HUES48 (cell line): ENCODE results near the gene PHACTR3.

Experiments used
- H3K27ac ChIP-seq: one replicate; pipeline ENCODE4 v1.7.0; 2013; ENCODE audit warnings: low read depth, low read length, inconsistent platforms
- H3K27me3 ChIP-seq: 2 replicates; pipeline ENCODE4 v1.6.1; 2013; ENCODE audit warnings: mild to moderate bottlenecking, low read length; ENCODE audit not compliant: control insufficient read depth, insufficient read depth
- H3K36me3 ChIP-seq: 2 replicates; pipeline ENCODE4 v1.6.1; 2013; ENCODE audit warnings: low read length; ENCODE audit not compliant: control insufficient read depth, insufficient read depth
- H3K4me1 ChIP-seq: 2 replicates; pipeline ENCODE4 v1.6.1; 2013; ENCODE audit warnings: mild to moderate bottlenecking, low read length; ENCODE audit not compliant: control insufficient read depth, insufficient read depth
- H3K4me3 ChIP-seq: 2 replicates; pipeline ENCODE4 v1.5.1; 2013; ENCODE audit warnings: mild to moderate bottlenecking, low read depth, low read length
- H3K9ac ChIP-seq: 2 replicates; pipeline ENCODE4 v1.6.1; 2013; ENCODE audit warnings: mild to moderate bottlenecking, low read depth, low read length, moderate library complexity
- H3K9me3 ChIP-seq: 2 replicates; pipeline ENCODE4 v1.6.1; 2013; ENCODE audit warnings: low read length; ENCODE audit not compliant: control insufficient read depth, insufficient read depth

The PHACTR3 gene

GRCh38 chr20:59656417-59656816, 52.1 kb downstream of the PHACTR3 start:
- Histone ChIP-seq H3K27ac (no peak overlapping the region), H3K9ac (no peak overlapping the region), H3K9me3 (peaks cover 62% of the 10 kb centered on the region), H3K36me3 (no peaks in the 10 kb centered on the region), H3K4me1 (no peaks in the 10 kb centered on the region), H3K4me3 (no peak overlapping the region), H3K27me3 (no peaks in the 10 kb centered on the region)

DNA sequence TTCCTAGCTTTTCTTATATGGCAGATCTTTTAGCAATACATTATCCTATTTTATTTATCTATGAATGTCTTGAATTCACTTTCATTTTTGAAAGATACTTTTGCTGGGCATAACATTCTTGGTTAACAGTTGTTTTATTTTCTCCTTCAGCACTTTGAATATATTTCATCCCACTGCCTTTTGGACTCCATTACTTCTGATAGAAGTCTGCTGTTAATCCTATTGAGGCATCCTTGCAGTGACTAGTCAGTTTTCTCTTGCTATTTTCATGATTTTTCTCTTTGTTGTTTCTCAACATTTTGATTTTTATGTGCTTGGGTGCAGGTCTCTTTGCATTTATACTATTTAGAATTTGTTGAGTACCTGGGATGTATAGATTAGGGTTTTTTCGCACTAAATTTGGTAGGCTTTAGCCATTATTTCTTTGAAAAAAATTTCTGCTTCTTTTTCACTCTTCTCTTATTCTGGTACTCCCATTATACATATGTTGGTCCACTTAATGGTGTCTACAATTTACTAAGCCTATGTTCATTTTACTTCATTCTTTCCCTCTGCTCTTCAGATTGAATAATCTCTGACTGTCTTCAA, 53.2 kb downstream of the PHACTR3 start:
- H3K9ac ChIP-seq: no peak overlapping the region
- H3K27me3 ChIP-seq: no peaks in the 10 kb centered on the region
- H3K36me3 ChIP-seq: no peaks in the 10 kb centered on the region
- H3K9me3 ChIP-seq: peaks cover 57% of the 10 kb centered on the region
- no peaks in the 10 kb centered on the region for H3K4me1 ChIP-seq
- H3K27ac ChIP-seq: no peak overlapping the region
- H3K4me3 ChIP-seq: no peak overlapping the region

DNA sequence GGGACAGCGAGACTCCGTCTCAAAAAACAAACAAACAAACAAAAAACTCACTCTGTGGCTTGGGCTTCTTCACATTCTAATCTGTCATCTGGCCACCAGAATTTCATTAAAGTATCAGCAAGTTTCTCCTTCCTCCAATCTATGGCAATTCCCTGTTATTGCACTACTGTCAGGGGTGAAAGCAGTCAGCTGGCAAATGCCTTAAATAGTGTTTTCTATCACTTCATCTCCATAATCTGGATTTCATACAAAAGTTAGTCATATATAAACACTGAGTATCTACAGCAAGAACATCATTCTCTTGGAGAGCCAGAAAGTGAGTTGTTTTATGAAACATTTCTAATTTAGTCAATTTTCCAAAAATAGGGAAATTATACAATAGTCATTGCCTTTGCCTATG, 56.1 kb downstream of the PHACTR3 start:
- no peak overlapping the region for H3K4me3 ChIP-seq
- H3K9ac ChIP-seq: no peak overlapping the region
- peaks cover 47% of the 10 kb centered on the region for H3K9me3 ChIP-seq
- H3K27me3 ChIP-seq: no peaks in the 10 kb centered on the region
- no peaks in the 10 kb centered on the region for H3K4me1 ChIP-seq
- no peaks in the 10 kb centered on the region for H3K36me3 ChIP-seq
- H3K27ac ChIP-seq: no peak overlapping the region

DNA sequence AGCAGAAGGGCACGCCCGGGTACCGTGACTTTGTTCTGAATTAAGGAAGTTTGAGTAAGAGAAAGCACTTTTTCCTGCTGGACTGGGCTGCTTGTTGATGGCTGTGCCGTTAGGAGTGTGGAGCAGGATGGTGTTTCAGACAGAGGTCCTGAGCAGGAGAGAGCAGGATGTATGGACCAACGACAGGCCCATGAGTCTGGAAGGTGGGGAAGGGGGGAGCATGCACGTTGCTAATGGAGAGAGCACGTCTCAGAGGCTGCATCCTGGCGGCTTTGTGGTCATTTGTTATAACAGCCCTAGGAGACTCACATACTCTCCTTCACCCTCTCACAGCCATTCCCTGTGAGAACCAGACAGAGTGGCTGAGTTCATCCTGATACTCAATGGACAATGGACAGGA, 56.8 kb downstream of the PHACTR3 start:
- Histone ChIP-seq H3K27me3 (no peaks in the 10 kb centered on the region), H3K4me1 (no peaks in the 10 kb centered on the region), H3K36me3 (no peaks in the 10 kb centered on the region), H3K4me3 (no peak overlapping the region), H3K27ac (no peak overlapping the region), H3K9me3 (peaks cover 49% of the 10 kb centered on the region), H3K9ac (no peak overlapping the region)

DNA sequence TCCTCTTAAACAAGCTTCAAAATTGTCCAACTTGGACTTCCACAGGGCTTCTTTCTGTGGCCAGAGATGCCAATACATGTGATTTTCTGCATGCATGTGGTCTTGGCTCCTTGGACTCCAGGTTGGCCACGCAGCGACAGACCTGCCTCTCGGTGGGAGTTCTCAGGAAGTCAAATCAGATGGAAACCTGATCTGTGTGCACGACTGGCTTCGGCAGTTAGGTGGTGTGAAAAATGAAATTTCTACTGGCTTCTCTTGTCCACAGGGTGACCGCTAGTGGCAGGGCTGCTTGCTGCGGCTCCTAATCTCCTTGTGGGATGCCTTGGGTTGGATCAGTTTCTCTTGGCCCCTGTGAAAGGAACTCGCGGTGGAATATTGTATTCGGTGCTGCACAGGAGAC, 57.3 kb downstream of the PHACTR3 start:
- Histone ChIP-seq H3K27me3 (no peaks in the 10 kb centered on the region), H3K27ac (no peak overlapping the region), H3K4me3 (no peak overlapping the region), H3K4me1 (no peaks in the 10 kb centered on the region), H3K36me3 (no peaks in the 10 kb centered on the region), H3K9ac (no peak overlapping the region), H3K9me3 (peaks cover 45% of the 10 kb centered on the region)

GRCh38 chr20:59662161-59662560, 57.8 kb downstream of the PHACTR3 start:
- H3K9me3 ChIP-seq: peaks cover 40% of the 10 kb centered on the region
- no peak overlapping the region for H3K9ac ChIP-seq
- no peaks in the 10 kb centered on the region for H3K4me1 ChIP-seq
- no peak overlapping the region for H3K4me3 ChIP-seq
- no peaks in the 10 kb centered on the region for H3K36me3 ChIP-seq
- H3K27ac ChIP-seq: no peak overlapping the region
- H3K27me3 ChIP-seq: no peaks in the 10 kb centered on the region

DNA sequence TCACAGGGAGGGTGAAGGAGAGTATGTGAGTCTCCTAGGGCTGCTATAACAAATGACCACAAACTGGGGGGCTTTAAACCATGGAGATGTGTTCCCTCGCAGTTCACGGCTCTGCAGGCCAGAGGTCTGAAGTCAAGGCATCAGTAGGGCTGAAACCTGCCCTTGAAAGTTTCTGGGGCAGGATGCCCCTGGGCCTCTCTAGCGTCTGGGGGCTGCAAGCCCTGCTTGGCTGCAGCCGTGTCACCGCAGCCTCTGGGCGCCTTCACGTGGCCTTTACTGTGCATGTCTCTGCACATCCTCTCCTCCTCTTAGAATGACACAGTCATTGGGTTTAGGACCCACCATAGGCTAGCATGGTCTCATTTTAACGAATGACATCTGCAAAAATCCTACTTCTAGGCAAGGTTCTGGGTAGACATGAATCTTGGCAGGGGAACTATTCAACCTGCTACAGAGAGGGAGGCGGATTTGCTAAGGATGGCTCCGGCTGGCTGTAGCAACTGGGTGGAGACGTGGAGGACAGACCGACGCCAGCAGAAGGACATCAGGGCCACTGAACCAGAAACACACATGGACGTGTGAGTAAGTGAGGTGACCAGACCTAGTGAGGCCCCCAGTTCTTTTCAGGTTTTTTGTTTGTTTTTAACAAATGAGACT, 58.6 kb downstream of the PHACTR3 start:
- Histone ChIP-seq H3K9ac (no peak overlapping the region), H3K4me3 (no peak overlapping the region), H3K27ac (no peak overlapping the region), H3K9me3 (peaks cover 34% of the 10 kb centered on the region), H3K36me3 (no peaks in the 10 kb centered on the region), H3K27me3 (no peaks in the 10 kb centered on the region), H3K4me1 (no peaks in the 10 kb centered on the region)

GRCh38 chr20:59663513-59664060, 59.2 kb downstream of the PHACTR3 start:
- no peaks in the 10 kb centered on the region for H3K4me1 ChIP-seq
- H3K9ac ChIP-seq: no peak overlapping the region
- no peak overlapping the region for H3K4me3 ChIP-seq
- no peaks in the 10 kb centered on the region for H3K36me3 ChIP-seq
- no peak overlapping the region for H3K27ac ChIP-seq
- H3K27me3 ChIP-seq: no peaks in the 10 kb centered on the region
- peaks cover 32% of the 10 kb centered on the region for H3K9me3 ChIP-seq

GRCh38 chr20:59664421-59664941, 60.1 kb downstream of the PHACTR3 start:
- Histone ChIP-seq H3K4me3 (no peak overlapping the region), H3K27ac (no peak overlapping the region), H3K9me3 (peaks cover 27% of the 10 kb centered on the region), H3K27me3 (no peaks in the 10 kb centered on the region), H3K4me1 (no peaks in the 10 kb centered on the region), H3K9ac (no peak overlapping the region), H3K36me3 (no peaks in the 10 kb centered on the region)

- Histone ChIP-seq H3K9ac (no peak overlapping the region), H3K27ac (no peak overlapping the region), H3K4me1 (no peaks in the 10 kb centered on the region), H3K4me3 (no peak overlapping the region), H3K36me3 (no peaks in the 10 kb centered on the region), H3K27me3 (no peaks in the 10 kb centered on the region), H3K9me3 (peaks cover 28% of the 10 kb centered on the region)
These were observed 61.6 kb downstream of the PHACTR3 start for GRCh38 chr20:59665656-59666555.
